Esophagus muscularis mucosa (tissue), 4 donors: Measurements from ENCODE around the gene SIRPA. TPM values are rescaled to one million over a fixed set of nuclear protein-coding genes. Genes with fewer than 3 reads are reported as not detected.

Experiments
- DNase-seq: peaks from one replicate; pipeline ENCODE4 v3.0.0-alpha.2; 2017; ENCODE audit errors: extremely low spot score
- H3K27ac ChIP-seq, 4 donors: fragments of 200-600 bp; sonication (generic); replicated peaks in 1 of 4; 1 replicate in 3 of 4; 2 replicates in 1 of 4; pipeline ENCODE4 v1.5.1; 2016 to 2019; ENCODE audit warnings: mild to moderate bottlenecking in 1 of 4
- H3K27me3 ChIP-seq, 4 donors: fragments of 200-600 bp; sonication (generic); one replicate each; pipeline versions ENCODE4 v1.5.1 to v1.6.0; 2016 to 2019
- H3K36me3 ChIP-seq, 4 donors: fragments of 200-600 bp; sonication (generic); one replicate each; pipeline ENCODE4 v1.5.1; 2016 to 2019
- H3K4me1 ChIP-seq, 4 donors: fragments of 200-600 bp; sonication (generic); one replicate each; pipeline ENCODE4 v1.5.1; 2016 to 2019
- H3K4me3 ChIP-seq, 4 donors: fragments of 200-600 bp; sonication (generic); 1 replicate in 2 of 4; 2 replicates in 2 of 4; pipeline ENCODE4 v1.5.1; 2016 to 2019; ENCODE audit warnings: mild to moderate bottlenecking in 4 of 4, moderate library complexity in 1 of 4
- H3K9me3 ChIP-seq, 4 donors: fragments of 200-600 bp; sonication (generic); 1 replicate in 3 of 4; 2 replicates in 1 of 4; pipeline ENCODE4 v1.5.1; 2016 to 2019
- CTCF ChIP-seq, 3 experiments: fragments of 200-600 bp in 2 of 3; fragments of 450-650 bp in 1 of 3; sonication (generic) in 2 of 3; IDR thresholded peaks; one replicate each; pipeline ENCODE4 v1.5.1; 2017 to 2019; ENCODE audit warnings: antibody characterized with exemption in 3 of 3, mild to moderate bottlenecking in 2 of 3, moderate library complexity in 1 of 3
- EP300 ChIP-seq: sonication (generic); formaldehyde crosslinking; IDR thresholded peaks from one replicate; pipeline ENCODE4 v1.6.1; 2017; ENCODE audit warnings: antibody characterized with exemption
- POLR2A ChIP-seq: fragments of 450-650 bp; IDR thresholded peaks from one replicate; pipeline ENCODE4 v1.6.1; 2017; ENCODE audit warnings: antibody characterized with exemption, moderate library complexity, mild to moderate bottlenecking, low read depth
- POLR2AphosphoS5 ChIP-seq, 2 donors: sonication (generic); formaldehyde crosslinking; IDR thresholded peaks; one replicate each; pipeline ENCODE4 v1.6.1; 2017; ENCODE audit warnings: antibody characterized with exemption in 2 of 2
- WGBS: methylation state at CpG from one replicate; pipeline ENCODE4 v1.1.5; 2018; 5-methylcytosine and 5-hydroxymethylcytosine counted together
- intact Hi-C: fragments of 100-400 bp; cut with DNase I; formaldehyde crosslinking; loops from one replicate; pipeline ENCODE4 v1.15.1; 2023
- total RNA-seq, 4 donors: library from RNA; depleted of rRNA; stranded (reverse); fragments of >200 nt; gene quantifications; one replicate each; pipeline versions ENCODE4 v1.1.0 to v1.2.1, GENCODE V29; 2016

The SIRPA gene
- total RNA-seq, 4 donors from 2014 or later = 19.5 to 39.8 (median 32.5) TPM

GRCh38 chr20:1905009-1905408 is 9.8 kb downstream of the SIRPA start:
- TF ChIP-seq EP300 = no peak
- no peak for TF ChIP-seq POLR2A
- TF ChIP-seq POLR2AphosphoS5 (IDR thresholded peaks at IDR 0.05) = no peak
- no peak for TF ChIP-seq CTCF (IDR thresholded peaks at IDR 0.05)
- H3K27ac ChIP-seq = no peak overlapping the region
- H3K4me1 ChIP-seq = peaks cover 0 to 18% (median 6%) of the 10 kb centered on the region in 4 donors
- intact Hi-C loops = no loop called here
- H3K9me3 ChIP-seq = no peaks in the 10 kb centered on the region
- WGBS = 95% methylated on average over 10 of the region's 10 CpGs
- H3K36me3 ChIP-seq = peaks cover 0 to 18% (median 5%) of the 10 kb centered on the region in 4 donors
- H3K27me3 ChIP-seq = no peaks in the 10 kb centered on the region
- no peak for DNase-seq
- no peak overlapping the region for H3K4me3 ChIP-seq

GRCh38 chr20:1905693-1906092 is 10.5 kb downstream of the SIRPA start:
- Histone ChIP-seq H3K9me3 (no peaks in the 10 kb centered on the region), H3K4me3 (no peak overlapping the region), H3K4me1 (peaks cover 0 to 11% (median 2%) of the 10 kb centered on the region in 4 donors), H3K36me3 (peaks cover 0 to 18% (median 5%) of the 10 kb centered on the region in 4 donors), H3K27me3 (no peaks in the 10 kb centered on the region), H3K27ac (no peak overlapping the region)
- no peak for DNase-seq
- intact Hi-C loops = no loop called here
- TF ChIP-seq POLR2A = no peak
- TF ChIP-seq CTCF (IDR thresholded peaks at IDR 0.05) = no peak
- no peak for TF ChIP-seq EP300
- TF ChIP-seq POLR2AphosphoS5 (IDR thresholded peaks at IDR 0.05) = no peak
- 88% methylated on average over 9 of the region's 9 CpGs for WGBS

GRCh38 chr20:1906361-1907051 is 11.3 kb downstream of the SIRPA start:
- TF ChIP-seq CTCF (IDR thresholded peaks at IDR 0.05) (no peak), POLR2AphosphoS5 (IDR thresholded peaks at IDR 0.05) (no peak), EP300 (no peak)
- no peaks in the 10 kb centered on the region for H3K9me3 ChIP-seq
- no peak for DNase-seq

GRCh38 chr20:1907586-1907985 is 12.4 kb downstream of the SIRPA start:
- Histone ChIP-seq H3K27ac (no peak overlapping the region), H3K27me3 (no peaks in the 10 kb centered on the region), H3K36me3 (peaks cover 0 to 18% (median 3%) of the 10 kb centered on the region in 4 donors), H3K9me3 (no peaks in the 10 kb centered on the region), H3K4me1 (peaks cover 0 to 7% (median 2%) of the 10 kb centered on the region in 4 donors), H3K4me3 (no peak overlapping the region)
- 89% methylated on average over 6 of the region's 6 CpGs for WGBS
- intact Hi-C loops = no loop called here
- DNase-seq = no peak
- no peak for TF ChIP-seq EP300

More at GRCh38 chr20:1906361-1907051, 11.3 kb downstream of the SIRPA start:
- intact Hi-C loops = no loop called here
- no peak overlapping the region for H3K27ac ChIP-seq
- H3K4me3 ChIP-seq = no peak overlapping the region
- H3K36me3 ChIP-seq = peaks cover 0 to 18% (median 4%) of the 10 kb centered on the region in 4 donors
- 86% methylated on average over 9 of the region's 9 CpGs for WGBS
- peaks cover 0 to 4% (median 1%) of the 10 kb centered on the region in 4 donors for H3K4me1 ChIP-seq
- H3K27me3 ChIP-seq = no peaks in the 10 kb centered on the region

GRCh38 chr20:1908191-1908590 is 13.0 kb downstream of the SIRPA start:
- Histone ChIP-seq H3K36me3 (peaks cover 0 to 18% (median 3%) of the 10 kb centered on the region in 4 donors), H3K27me3 (no peaks in the 10 kb centered on the region), H3K4me1 (peaks cover 0 to 9% (median 2%) of the 10 kb centered on the region in 4 donors), H3K27ac (no peak overlapping the region), H3K4me3 (no peak overlapping the region), H3K9me3 (no peaks in the 10 kb centered on the region)
- intact Hi-C loops = no loop called here
- no peak for DNase-seq
- no peak for TF ChIP-seq POLR2A
- no peak for TF ChIP-seq POLR2AphosphoS5 (IDR thresholded peaks at IDR 0.05)
- no peak for TF ChIP-seq CTCF (IDR thresholded peaks at IDR 0.05)
- TF ChIP-seq EP300 = no peak
- 72% methylated on average over 9 of the region's 9 CpGs for WGBS
